GM21619 (cell line): ENCODE results near the gene STUM.
"Not testable (repeated sequence)": the region's sequence is repeated elsewhere in the genome, so short reads cannot be mapped to it uniquely, and the experiment has no call there.

Experiments used
- ATAC-seq: cut with Tn5 transposase; IDR thresholded peaks from one replicate; pipeline ENCODE4 v1.9.1; 2021; ENCODE audit not compliant: unreplicated experiment

Gene STUM

GRCh38 chr1:226548256-226549093 is at the start of gene STUM:
TSS of gene STUM (plus strand) at chr1:226548764. CDS start at chr1:226548905, 141 bp downstream.
- no peak for ATAC-seq

GRCh38 chr1:226499699-226500098 is 48.9 kb upstream of the STUM start:
- ATAC-seq: not testable (repeated sequence)

GRCh38 chr1:226506021-226506420 is 42.5 kb upstream of the STUM start:
- ATAC-seq: no peak

GRCh38 chr1:226506921-226507320 is 41.6 kb upstream of the STUM start:
- ATAC-seq: no peak

GRCh38 chr1:226510453-226510852 is 38.1 kb upstream of the STUM start:
- ATAC-seq: no peak

- no peak for ATAC-seq
These were observed 37.3 kb upstream of the STUM start for GRCh38 chr1:226511296-226511695.

- no peak for ATAC-seq
These were observed 36.4 kb upstream of the STUM start for GRCh38 chr1:226512076-226512728.

GRCh38 chr1:226518375-226518774 is 30.2 kb upstream of the STUM start:
- ATAC-seq: no peak

GRCh38 chr1:226519135-226519534 is 29.4 kb upstream of the STUM start:
- ATAC-seq: no peak

GRCh38 chr1:226519716-226520598 is 28.6 kb upstream of the STUM start:
- ATAC-seq: no peak

GRCh38 chr1:226520640-226521355 is 27.8 kb upstream of the STUM start:
- no peak for ATAC-seq

- no peak for ATAC-seq
These were observed 24.7 kb upstream of the STUM start for GRCh38 chr1:226523646-226524406.

- no peak for ATAC-seq
These were observed 24.0 kb upstream of the STUM start for GRCh38 chr1:226524547-226524946.

GRCh38 chr1:226525750-226526149 is 22.8 kb upstream of the STUM start:
- ATAC-seq: no peak

GRCh38 chr1:226526801-226527595 is 21.6 kb upstream of the STUM start:
- ATAC-seq: no peak

GRCh38 chr1:226529891-226530290 is 18.7 kb upstream of the STUM start:
- no peak for ATAC-seq

- no peak for ATAC-seq
These were observed 18.0 kb upstream of the STUM start for GRCh38 chr1:226530591-226530990.

- no peak for ATAC-seq
These were observed 17.0 kb upstream of the STUM start for GRCh38 chr1:226531360-226532093.

- ATAC-seq: no peak
These were observed 16.0 kb upstream of the STUM start for GRCh38 chr1:226532553-226532952.
